Measurements from ENCODE around the gene DESI2. TPM values are rescaled to one million over a fixed set of nuclear protein-coding genes. Genes with fewer than 3 reads are reported as not detected.

The DESI2 gene
- total RNA-seq, 1 experiment from 2014 or later, result 44.6 TPM

DNA sequence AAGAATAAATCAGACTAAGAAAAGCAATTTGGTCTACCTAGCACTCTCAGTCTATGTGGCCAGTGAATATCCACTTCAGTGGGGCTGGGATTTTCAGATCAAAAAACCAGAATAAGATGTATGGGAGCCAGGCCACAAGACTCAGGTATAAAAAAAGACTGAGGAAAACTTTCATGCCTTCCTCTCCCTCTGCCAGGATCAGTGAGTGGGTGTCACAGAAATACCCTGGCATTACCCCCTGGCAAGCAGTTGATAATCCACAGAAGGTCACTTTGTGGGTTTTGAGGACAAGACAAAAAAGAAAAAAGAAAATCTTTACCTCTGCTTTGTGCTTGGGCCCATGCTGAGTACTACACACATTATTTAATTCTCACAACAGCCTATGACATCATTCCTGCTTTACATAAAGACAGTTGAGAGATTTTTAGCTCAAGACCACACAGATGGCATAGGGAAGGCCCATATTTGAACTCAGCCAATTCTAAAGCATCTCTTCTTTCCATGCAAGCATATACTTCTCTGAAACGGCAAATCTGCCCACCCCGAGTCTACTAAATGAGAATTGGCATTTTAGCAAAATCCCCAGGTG is 57.6 kb downstream of the DESI2 start (continued):
- TF ChIP-seq, protein P1, sequence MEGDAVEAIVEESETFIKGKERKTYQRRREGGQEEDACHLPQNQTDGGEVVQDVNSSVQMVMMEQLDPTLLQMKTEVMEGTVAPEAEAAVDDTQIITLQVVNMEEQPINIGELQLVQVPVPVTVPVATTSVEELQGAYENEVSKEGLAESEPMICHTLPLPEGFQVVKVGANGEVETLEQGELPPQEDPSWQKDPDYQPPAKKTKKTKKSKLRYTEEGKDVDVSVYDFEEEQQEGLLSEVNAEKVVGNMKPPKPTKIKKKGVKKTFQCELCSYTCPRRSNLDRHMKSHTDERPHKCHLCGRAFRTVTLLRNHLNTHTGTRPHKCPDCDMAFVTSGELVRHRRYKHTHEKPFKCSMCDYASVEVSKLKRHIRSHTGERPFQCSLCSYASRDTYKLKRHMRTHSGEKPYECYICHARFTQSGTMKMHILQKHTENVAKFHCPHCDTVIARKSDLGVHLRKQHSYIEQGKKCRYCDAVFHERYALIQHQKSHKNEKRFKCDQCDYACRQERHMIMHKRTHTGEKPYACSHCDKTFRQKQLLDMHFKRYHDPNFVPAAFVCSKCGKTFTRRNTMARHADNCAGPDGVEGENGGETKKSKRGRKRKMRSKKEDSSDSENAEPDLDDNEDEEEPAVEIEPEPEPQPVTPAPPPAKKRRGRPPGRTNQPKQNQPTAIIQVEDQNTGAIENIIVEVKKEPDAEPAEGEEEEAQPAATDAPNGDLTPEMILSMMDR (IDR thresholded peaks at IDR 0.05 in 2 of 3, conservative IDR thresholded peaks at IDR 0.05 in 1 of 3; ENCODE audit: borderline replicate concordance in 1 of 3, insufficient read depth in 1 of 3, low read depth in 2 of 3, low read length in 2 of 3), result no peak
- no peak for TF ChIP-seq POLR2AphosphoS5 (IDR thresholded peaks at IDR 0.05; ENCODE audit: low read depth, low read length)
- TF ChIP-seq SRF (IDR thresholded peaks at IDR 0.05; ENCODE audit: low read depth), result no peak

- POLR2A ChIA-PET, result no interaction called here
- RAD21 ChIA-PET (ENCODE audit: low non-redundant PET in 1 of 2, low total read pairs in 2 of 2, uncharacterized antibody in 2 of 2, unreplicated experiment in 2 of 2), result no interaction called here
- no peak overlapping the region for H3K4me2 ChIP-seq (ENCODE audit: low read length)
- no TSS peak for BruUV-seq (replicated peaks)
- H4K20me1 ChIP-seq (ENCODE audit: insufficient read depth), result no peaks in the 10 kb centered on the region
- no peak overlapping the region for H3K27ac ChIP-seq (ENCODE audit: low read depth, low read length)
- H2AFZ ChIP-seq (ENCODE audit: low read depth, low read length, poor library complexity, severe bottlenecking), result no peak overlapping the region
- DNase-seq (ENCODE audit: low read depth, low spot score) (no peak), ATAC-seq (no peak)
- no peak overlapping the region for H3K9ac ChIP-seq (ENCODE audit: low read length)
- CTCF ChIA-PET, result no interaction called here
- H3K4me3 ChIP-seq (replicated peaks in 1 of 2; ENCODE audit: low read depth in 1 of 2, low read length in 2 of 2), result no peak overlapping the region
- no peaks in the 10 kb centered on the region for H3K4me1 ChIP-seq (ENCODE audit: control insufficient read depth in 1 of 2, insufficient read depth in 2 of 2, low read length in 2 of 2)
- H3K36me3 ChIP-seq (ENCODE audit: control insufficient read depth in 1 of 2, insufficient read depth in 2 of 2, low read length in 2 of 2), result no peaks in the 10 kb centered on the region
- no peaks in the 10 kb centered on the region for H3K79me2 ChIP-seq (ENCODE audit: insufficient read depth, low read length)
- H3K27me3 ChIP-seq (ENCODE audit: insufficient read depth, low read length), result no peaks in the 10 kb centered on the region
- intact Hi-C loops (cut with micrococcal nuclease), result no loop called here
- H3K9me2 ChIP-seq (ENCODE audit: insufficient read depth), result no peaks in the 10 kb centered on the region
- no peaks in the 10 kb centered on the region for H3K9me3 ChIP-seq (ENCODE audit: control insufficient read depth in 1 of 2, insufficient read depth in 1 of 2, low read depth in 1 of 2, low read length in 2 of 2)
- TF ChIP-seq ZNF274 (IDR thresholded peaks at IDR 0.05; ENCODE audit: low read depth, low read length) (no peak), RAD21 (IDR thresholded peaks at IDR 0.05; ENCODE audit: low read depth) (no peak), ZFX (IDR thresholded peaks at IDR 0.05) (no peak), TCF7L2 (IDR thresholded peaks at IDR 0.05; ENCODE audit: borderline replicate concordance, extremely low read depth, insufficient read depth, insufficient read length) (no peak), ELF1 (IDR thresholded peaks at IDR 0.05; ENCODE audit: borderline replicate concordance, low read depth) (no peak), FOSL1 (IDR thresholded peaks at IDR 0.05; ENCODE audit: low read depth) (no peak), EZH2 (IDR thresholded peaks at IDR 0.05) (no peak), YY1 (IDR thresholded peaks at IDR 0.05; ENCODE audit: extremely low read depth, insufficient replicate concordance, low read depth, low read length) (no peak), CEBPB (IDR thresholded peaks at IDR 0.05; ENCODE audit: low read depth) (no peak), CBX3 (IDR thresholded peaks at IDR 0.05; ENCODE audit: low read depth) (no peak), EZH2phosphoT487 (IDR thresholded peaks at IDR 0.05; ENCODE audit: borderline replicate concordance) (no peak), SRF (IDR thresholded peaks at IDR 0.05; ENCODE audit: low read depth) (no peak), SP1 (IDR thresholded peaks at IDR 0.05; ENCODE audit: low read depth) (no peak), EGR1 (IDR thresholded peaks at IDR 0.05; ENCODE audit: low read depth) (no peak)
- TF ChIP-seq, protein P2, sequence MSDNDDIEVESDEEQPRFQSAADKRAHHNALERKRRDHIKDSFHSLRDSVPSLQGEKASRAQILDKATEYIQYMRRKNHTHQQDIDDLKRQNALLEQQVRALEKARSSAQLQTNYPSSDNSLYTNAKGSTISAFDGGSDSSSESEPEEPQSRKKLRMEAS (IDR thresholded peaks at IDR 0.05), result no peak
- TF ChIP-seq, protein P1 (IDR thresholded peaks at IDR 0.05 in 2 of 3, conservative IDR thresholded peaks at IDR 0.05 in 1 of 3; ENCODE audit: borderline replicate concordance in 1 of 3, insufficient read depth in 1 of 3, low read depth in 2 of 3, low read length in 2 of 3), result no peak
- TF ChIP-seq, protein P3, sequence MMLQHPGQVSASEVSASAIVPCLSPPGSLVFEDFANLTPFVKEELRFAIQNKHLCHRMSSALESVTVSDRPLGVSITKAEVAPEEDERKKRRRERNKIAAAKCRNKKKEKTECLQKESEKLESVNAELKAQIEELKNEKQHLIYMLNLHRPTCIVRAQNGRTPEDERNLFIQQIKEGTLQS (IDR thresholded peaks at IDR 0.05), result no peak
Observed at GRCh38 chr1:244712669-244713068, 59.7 kb downstream of the DESI2 start.

Measured in HCT116 (cell line).